ENCODE data around the gene SYCE3.
"Not testable (repeated sequence)": the region's sequence is repeated elsewhere in the genome, so short reads cannot be mapped to it uniquely, and the experiment has no call there.

SYCE3 gene

GRCh38 chr22:50529897-50530579, 32.7 kb downstream of the SYCE3 start, which contains the start of gene TYMP:
TYMP (minus strand) TSS chr22:50530012; CDS start chr22:50529709, 303 bp downstream.
- DNase-seq = peak; percentile 65

- no peak for DNase-seq
Observed at GRCh38 chr22:50529416-50529896, 33.3 kb downstream of the SYCE3 start.

GRCh38 chr22:50528682-50529415, 33.9 kb downstream of the SYCE3 start:
- no peak for DNase-seq

GRCh38 chr22:50527921-50528681, 34.6 kb downstream of the SYCE3 start:
- no peak for DNase-seq

GRCh38 chr22:50526834-50527801, 35.6 kb downstream of the SYCE3 start:
- DNase-seq = no peak

- DNase-seq = peak; percentile 82
Observed at GRCh38 chr22:50526108-50526833, 36.4 kb downstream of the SYCE3 start.

- DNase-seq = no peak
Observed at GRCh38 chr22:50525858-50526107, 36.9 kb downstream of the SYCE3 start.

GRCh38 chr22:50525104-50525857, 37.4 kb downstream of the SYCE3 start, which contains the start of gene SCO2:
SCO2 (minus strand) TSS chr22:50525598; CDS start chr22:50524411, 1,187 bp downstream.
- DNase-seq = peak; percentile 98

GRCh38 chr22:50524676-50525103, 38.0 kb downstream of the SYCE3 start:
- no peak for DNase-seq

- no peak for DNase-seq
Observed at GRCh38 chr22:50523806-50524675, 38.7 kb downstream of the SYCE3 start.

GRCh38 chr22:50523458-50523805, 39.3 kb downstream of the SYCE3 start:
- no peak for DNase-seq

GRCh38 chr22:50522806-50523438, 39.8 kb downstream of the SYCE3 start:
- DNase-seq = no peak

- no peak for DNase-seq
Observed at GRCh38 chr22:50522208-50522805, 40.4 kb downstream of the SYCE3 start.

GRCh38 chr22:50521710-50522109, 41.0 kb downstream of the SYCE3 start:
- DNase-seq = no peak

- DNase-seq = no peak
Observed at GRCh38 chr22:50520826-50521453, 41.8 kb downstream of the SYCE3 start.

- DNase-seq = not testable (repeated sequence)
Observed at GRCh38 chr22:50520184-50520583, 42.5 kb downstream of the SYCE3 start.

GRCh38 chr22:50519151-50519550, 43.6 kb downstream of the SYCE3 start:
- DNase-seq = no peak

GRCh38 chr22:50518606-50519005, 44.1 kb downstream of the SYCE3 start:
- DNase-seq = no peak

Data from activated CD8-positive, alpha-beta memory T cell treated with anti-CD3 and anti-CD28 coated beads, Interleukin-2, amount 50 U/mL, for 4 hours (primary cell).